Upper lobe of left lung (tissue), 6 donors: Measurements from ENCODE around the gene NUTF2. TPM values are rescaled to one million over a fixed set of nuclear protein-coding genes. Genes with fewer than 3 reads are reported as not detected.

Experiments used
- ATAC-seq, 2 donors: fragments of 200-7000 bp; cut with Tn5 transposase; one replicate each; pipeline ENCODE4 v1.9.1; 2022; ENCODE audit warnings: mild to moderate bottlenecking in 2 of 2, moderate library complexity in 2 of 2; ENCODE audit not compliant: low FRiP score in 2 of 2
- DNase-seq, 2 donors: peaks; one replicate each; pipeline ENCODE4 v3.0.0-alpha.2; 2019 to 2020
- H3K27ac ChIP-seq, 4 donors: fragments of 200-600 bp; sonication (generic); one replicate each; pipeline ENCODE4 v1.5.1; 2016 to 2019
- H3K27me3 ChIP-seq, 4 donors: fragments of 200-600 bp; sonication (generic); one replicate each; pipeline ENCODE4 v1.5.1; 2017 to 2019
- H3K36me3 ChIP-seq, 4 donors: fragments of 200-600 bp; sonication (generic); one replicate each; pipeline ENCODE4 v1.5.1; 2016 to 2019
- H3K4me1 ChIP-seq, 4 donors: fragments of 200-600 bp; sonication (generic); one replicate each; pipeline ENCODE4 v1.5.1; 2018 to 2019
- H3K4me3 ChIP-seq, 4 donors: fragments of 200-600 bp; sonication (generic); one replicate each; pipeline ENCODE4 v1.5.1; 2017 to 2019; ENCODE audit warnings: mild to moderate bottlenecking in 2 of 4, moderate library complexity in 1 of 4
- H3K9me3 ChIP-seq, 4 donors: fragments of 200-600 bp; sonication (generic); one replicate each; pipeline ENCODE4 v1.5.1; 2018 to 2019
- EP300 ChIP-seq, 4 donors: sonication (generic); formaldehyde crosslinking; IDR thresholded peaks; one replicate each; pipeline ENCODE4 v1.5.1; 2017; ENCODE audit warnings: antibody characterized with exemption in 4 of 4, control low read depth in 2 of 4
- POLR2A ChIP-seq, 4 donors: fragments of 450-650 bp; IDR thresholded peaks; one replicate each; pipeline ENCODE4 v1.5.1; 2016 to 2017; ENCODE audit warnings: antibody characterized with exemption in 4 of 4, mild to moderate bottlenecking in 2 of 4
- POLR2AphosphoS5 ChIP-seq, 2 donors: sonication (generic); formaldehyde crosslinking; IDR thresholded peaks; one replicate each; pipeline ENCODE4 v1.5.1; 2017; ENCODE audit warnings: antibody characterized with exemption in 2 of 2
- WGBS, 2 donors: methylation state at CpG; one replicate each; pipeline ENCODE4 v1.1.5; 2017 to 2018; 5-methylcytosine and 5-hydroxymethylcytosine counted together
- total RNA-seq, 6 donors: library from RNA; depleted of rRNA in 4 of 6; stranded (reverse); fragments of >200 nt in 4 of 6; gene quantifications; one replicate each; pipeline versions ENCODE4 v1.1.0 to v1.2.1, GENCODE V29; 2016 to 2021
- TF ChIP-seq, protein P1 (sequence below), 6 experiments: fragments of 450-650 bp in 4 of 6; fragments of 200-600 bp in 2 of 6; sonication (generic) in 2 of 6; IDR thresholded peaks; one replicate each; pipeline ENCODE4 v1.5.1; 2016 to 2019; ENCODE audit warnings: antibody characterized with exemption in 6 of 6
- donor health status: DM: no; HTN: no; CAD: no; lungs with moderate emphysema.
- donor health status: DM: no; HTN: yes; CAD: no; lungs with severe emphysema.

NUTF2 gene
- total RNA-seq, 6 donors from 2014 or later = 50.2 to 203 (median 78.3) TPM

DNA sequence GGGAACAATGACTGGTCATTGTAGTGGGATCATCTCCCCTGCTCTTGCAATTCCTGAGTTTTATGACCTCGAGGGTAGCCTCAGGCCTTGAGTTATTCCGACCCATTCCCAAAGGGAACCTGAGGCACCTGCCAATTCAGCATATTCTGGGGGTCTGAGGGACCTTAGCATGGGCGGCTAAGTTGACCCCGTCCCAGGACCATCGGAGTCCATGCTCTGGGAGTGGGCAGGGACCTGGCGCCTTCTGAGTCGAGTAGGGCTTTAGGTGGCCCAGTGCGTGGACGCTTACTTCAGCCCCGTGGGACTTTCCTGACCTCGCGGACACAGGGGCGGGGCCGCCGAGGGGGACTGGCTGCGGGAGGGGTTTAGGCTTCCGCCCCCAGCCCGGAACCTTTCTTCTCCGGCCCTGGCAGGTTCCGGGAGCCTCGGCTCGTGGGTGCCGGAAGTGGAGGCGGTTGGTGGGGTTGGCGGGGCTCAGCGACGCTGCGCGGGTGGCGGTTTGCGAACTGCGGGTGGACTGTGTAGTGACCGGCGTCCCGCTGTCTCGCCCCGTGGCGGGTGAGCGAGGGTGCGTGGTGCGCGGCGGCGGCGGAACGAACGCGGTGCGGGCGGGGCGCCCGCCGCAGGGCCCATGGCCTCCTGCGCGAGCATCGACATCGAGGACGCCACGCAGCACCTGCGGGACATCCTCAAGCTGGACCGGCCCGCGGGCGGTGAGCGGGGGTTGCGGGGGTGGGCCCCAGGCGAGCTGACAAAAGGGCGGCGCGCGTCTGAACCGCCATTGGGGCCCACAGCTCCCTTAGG is 26.1 kb downstream of the NUTF2 start, which contains the start of gene EDC4:
EDC4 (plus strand) TSS at position 422 of the 804 bp plus-strand sequence; CDS start at position 632, 210 bp downstream.
- Histone ChIP-seq H3K27ac (peak within 1 kb of the TSS; percentile 80 to 88 (median 84)), H3K27me3 (no peaks in the 10 kb centered on the region), H3K4me1 (peaks cover 21 to 34% (median 25%) of the 10 kb centered on the region in 4 donors), H3K9me3 (no peaks in the 10 kb centered on the region), H3K4me3 (peak within 1 kb of the TSS; percentile 58 to 96 (median 77)), H3K36me3 (peaks cover 6 to 59% (median 42%) of the 10 kb centered on the region in 4 donors)
- WGBS, 2 donors = 2 to 7% methylated on average over 10 to 27 of the region's 72 CpGs
- TF ChIP-seq EP300 (IDR thresholded peaks at IDR 0.05) (peak in 1 of 4 donors; percentile 33), POLR2A (IDR thresholded peaks at IDR 0.05) (peak in 2 of 4 donors; percentile 69 to 78), POLR2AphosphoS5 (IDR thresholded peaks at IDR 0.05) (peak; percentile 78 to 87)
- TF ChIP-seq, protein P1, sequence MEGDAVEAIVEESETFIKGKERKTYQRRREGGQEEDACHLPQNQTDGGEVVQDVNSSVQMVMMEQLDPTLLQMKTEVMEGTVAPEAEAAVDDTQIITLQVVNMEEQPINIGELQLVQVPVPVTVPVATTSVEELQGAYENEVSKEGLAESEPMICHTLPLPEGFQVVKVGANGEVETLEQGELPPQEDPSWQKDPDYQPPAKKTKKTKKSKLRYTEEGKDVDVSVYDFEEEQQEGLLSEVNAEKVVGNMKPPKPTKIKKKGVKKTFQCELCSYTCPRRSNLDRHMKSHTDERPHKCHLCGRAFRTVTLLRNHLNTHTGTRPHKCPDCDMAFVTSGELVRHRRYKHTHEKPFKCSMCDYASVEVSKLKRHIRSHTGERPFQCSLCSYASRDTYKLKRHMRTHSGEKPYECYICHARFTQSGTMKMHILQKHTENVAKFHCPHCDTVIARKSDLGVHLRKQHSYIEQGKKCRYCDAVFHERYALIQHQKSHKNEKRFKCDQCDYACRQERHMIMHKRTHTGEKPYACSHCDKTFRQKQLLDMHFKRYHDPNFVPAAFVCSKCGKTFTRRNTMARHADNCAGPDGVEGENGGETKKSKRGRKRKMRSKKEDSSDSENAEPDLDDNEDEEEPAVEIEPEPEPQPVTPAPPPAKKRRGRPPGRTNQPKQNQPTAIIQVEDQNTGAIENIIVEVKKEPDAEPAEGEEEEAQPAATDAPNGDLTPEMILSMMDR (IDR thresholded peaks at IDR 0.05) = peak in 1 of 6 experiments; percentile 34
- DNase-seq = peak; percentile 88 to 97
- ATAC-seq = peak; percentile 87 to 95

DNA sequence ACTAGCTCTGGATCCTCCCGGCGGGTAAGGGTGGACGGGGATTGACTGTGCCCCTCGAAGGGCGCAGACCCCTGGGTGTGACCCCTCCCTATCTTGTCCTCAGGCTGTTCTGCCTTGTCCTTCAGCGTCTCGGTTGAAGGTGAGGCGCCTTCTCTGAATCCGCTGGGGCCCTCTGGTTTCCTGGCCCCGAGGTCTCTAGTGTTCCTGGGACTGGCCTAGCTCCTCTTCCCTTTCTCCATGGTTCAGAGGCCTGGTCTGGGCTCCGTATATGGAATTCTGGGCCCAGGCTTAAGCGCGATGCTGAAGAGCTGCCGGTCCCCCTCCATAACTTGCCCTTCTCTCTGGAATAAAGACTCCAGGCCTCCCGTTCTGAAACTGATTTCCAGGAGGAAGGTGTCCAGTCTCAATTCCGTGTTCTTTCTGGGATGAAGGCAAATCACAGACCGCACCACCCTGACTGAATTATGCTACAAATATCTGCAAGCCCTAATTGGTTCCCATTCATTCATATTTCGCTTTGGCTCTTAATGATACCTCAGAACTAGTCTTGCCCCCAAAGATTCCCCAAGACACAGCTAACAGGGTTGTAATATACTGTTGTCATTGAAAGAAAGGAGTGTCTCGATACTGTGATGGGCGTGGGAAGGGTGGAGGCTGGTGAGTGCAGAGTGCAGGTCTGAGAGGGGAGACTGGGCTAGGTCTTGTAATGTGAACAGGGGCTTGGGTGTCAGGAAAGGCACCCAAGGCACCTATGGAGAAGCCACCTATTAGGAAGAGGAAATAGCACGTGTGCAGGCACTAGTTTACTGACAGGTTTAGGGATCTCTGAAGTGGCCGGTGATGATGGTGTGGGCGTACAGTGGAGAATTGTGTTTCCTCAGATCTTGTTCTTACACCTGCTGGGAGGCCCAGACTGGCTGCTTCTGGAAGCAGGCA is 27.0 kb downstream of the NUTF2 start:
- Histone ChIP-seq H3K27me3 (no peaks in the 10 kb centered on the region), H3K9me3 (no peaks in the 10 kb centered on the region), H3K4me1 (peaks cover 21 to 34% (median 25%) of the 10 kb centered on the region in 4 donors), H3K27ac (peak overlapping the region; percentile 80 to 88 (median 84)), H3K36me3 (peaks cover 15 to 59% (median 43%) of the 10 kb centered on the region in 4 donors), H3K4me3 (peak overlapping the region; percentile 58 to 96 (median 77))
- ATAC-seq (peak in 1 of 2 donors; percentile 6), DNase-seq (no peak)
- TF ChIP-seq EP300 (IDR thresholded peaks at IDR 0.05) (no peak), POLR2AphosphoS5 (IDR thresholded peaks at IDR 0.05) (no peak), POLR2A (IDR thresholded peaks at IDR 0.05) (no peak)
- TF ChIP-seq, protein P1 (IDR thresholded peaks at IDR 0.05) = no peak
- 9 to 20% methylated on average over 14 to 23 of the region's 23 CpGs for WGBS, 2 donors

DNA sequence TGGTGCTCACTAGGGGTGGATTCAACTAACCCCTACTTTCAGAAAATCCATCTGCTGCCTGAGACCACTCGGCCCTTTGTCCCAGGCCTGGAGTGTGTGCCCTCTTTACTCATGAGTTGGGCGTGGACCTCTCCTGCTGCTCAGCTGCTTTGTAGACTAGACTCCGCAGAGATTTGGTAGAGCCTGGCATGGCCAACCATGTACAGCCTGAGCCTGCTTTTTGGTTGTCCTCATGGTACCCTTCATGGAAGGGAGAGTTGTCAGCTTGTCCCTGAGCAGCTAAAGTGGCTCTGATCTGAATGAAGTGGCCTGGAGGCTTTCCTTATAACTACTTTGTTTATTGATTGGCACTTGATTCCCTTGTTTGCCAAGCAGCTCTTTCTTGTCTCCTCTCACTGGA is 27.6 kb downstream of the NUTF2 start:
- no peak for DNase-seq
- Histone ChIP-seq H3K27ac (peak overlapping the region in 1 of 4 donors; percentile 0), H3K4me3 (peak overlapping the region in 3 of 4 donors; percentile 58 to 82 (median 72)), H3K27me3 (no peaks in the 10 kb centered on the region), H3K4me1 (peaks cover 21 to 34% (median 25%) of the 10 kb centered on the region in 4 donors), H3K9me3 (no peaks in the 10 kb centered on the region), H3K36me3 (peaks cover 18 to 62% (median 46%) of the 10 kb centered on the region in 4 donors)
- TF ChIP-seq POLR2AphosphoS5 (IDR thresholded peaks at IDR 0.05) = no peak
- TF ChIP-seq EP300 (IDR thresholded peaks at IDR 0.05) = no peak
- TF ChIP-seq POLR2A (IDR thresholded peaks at IDR 0.05) = no peak
- TF ChIP-seq, protein P1 (IDR thresholded peaks at IDR 0.05) = no peak
- WGBS, 2 donors = 33 to 67% methylated on average over 1 to 3 of the region's 3 CpGs
- ATAC-seq = no peak

DNA sequence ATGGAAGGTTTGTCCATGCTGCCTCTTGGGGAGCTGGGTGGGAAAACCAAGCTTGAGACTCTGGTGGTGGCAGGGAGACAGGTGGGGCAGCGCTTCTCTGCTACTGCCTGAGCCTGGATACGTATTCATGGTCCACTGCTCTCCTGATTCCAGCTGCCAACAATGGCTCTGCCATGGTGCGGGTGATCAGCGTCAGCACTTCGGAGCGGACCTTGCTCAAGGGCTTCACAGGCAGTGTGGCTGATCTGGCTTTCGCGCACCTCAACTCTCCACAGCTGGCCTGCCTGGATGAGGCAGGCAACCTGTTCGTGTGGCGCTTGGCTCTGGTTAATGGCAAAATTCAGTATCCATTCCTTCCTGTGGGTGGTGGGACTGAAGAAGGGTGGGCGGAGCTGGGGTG is 30.3 kb downstream of the NUTF2 start:
- Histone ChIP-seq H3K27me3 (no peaks in the 10 kb centered on the region), H3K4me3 (no peak overlapping the region), H3K27ac (no peak overlapping the region), H3K9me3 (no peaks in the 10 kb centered on the region), H3K4me1 (peaks cover 21 to 34% (median 24%) of the 10 kb centered on the region in 4 donors), H3K36me3 (peaks cover 44 to 63% (median 60%) of the 10 kb centered on the region in 4 donors)
- ATAC-seq (no peak), DNase-seq (no peak)
- 97 to 99% methylated on average over 11 of the region's 11 CpGs for WGBS, 2 donors
- TF ChIP-seq, protein P1 (IDR thresholded peaks at IDR 0.05) = no peak
- TF ChIP-seq POLR2AphosphoS5 (IDR thresholded peaks at IDR 0.05) (no peak), POLR2A (IDR thresholded peaks at IDR 0.05) (no peak), EP300 (IDR thresholded peaks at IDR 0.05) (no peak)
